RCC 7860 (cell line): Measurements from ENCODE around the gene PSTK.
A peak's percentile ranks its signal among the peaks of the same experiment; 100 is the strongest.

Experiments used
- DNase-seq: peaks from one replicate; pipeline ENCODE4 v3.0.0-alpha.2; 2015; ENCODE audit warnings: low spot score
- FAIRE-seq: peaks from 2 replicates; lab custom pipeline; 2012; peaks lifted over from hg19 to GRCh38; lab: Jason Lieb, UNC

PSTK gene, protein sequence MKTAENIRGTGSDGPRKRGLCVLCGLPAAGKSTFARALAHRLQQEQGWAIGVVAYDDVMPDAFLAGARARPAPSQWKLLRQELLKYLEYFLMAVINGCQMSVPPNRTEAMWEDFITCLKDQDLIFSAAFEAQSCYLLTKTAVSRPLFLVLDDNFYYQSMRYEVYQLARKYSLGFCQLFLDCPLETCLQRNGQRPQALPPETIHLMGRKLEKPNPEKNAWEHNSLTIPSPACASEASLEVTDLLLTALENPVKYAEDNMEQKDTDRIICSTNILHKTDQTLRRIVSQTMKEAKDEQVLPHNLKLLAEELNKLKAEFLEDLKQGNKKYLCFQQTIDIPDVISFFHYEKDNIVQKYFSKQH

DNA sequence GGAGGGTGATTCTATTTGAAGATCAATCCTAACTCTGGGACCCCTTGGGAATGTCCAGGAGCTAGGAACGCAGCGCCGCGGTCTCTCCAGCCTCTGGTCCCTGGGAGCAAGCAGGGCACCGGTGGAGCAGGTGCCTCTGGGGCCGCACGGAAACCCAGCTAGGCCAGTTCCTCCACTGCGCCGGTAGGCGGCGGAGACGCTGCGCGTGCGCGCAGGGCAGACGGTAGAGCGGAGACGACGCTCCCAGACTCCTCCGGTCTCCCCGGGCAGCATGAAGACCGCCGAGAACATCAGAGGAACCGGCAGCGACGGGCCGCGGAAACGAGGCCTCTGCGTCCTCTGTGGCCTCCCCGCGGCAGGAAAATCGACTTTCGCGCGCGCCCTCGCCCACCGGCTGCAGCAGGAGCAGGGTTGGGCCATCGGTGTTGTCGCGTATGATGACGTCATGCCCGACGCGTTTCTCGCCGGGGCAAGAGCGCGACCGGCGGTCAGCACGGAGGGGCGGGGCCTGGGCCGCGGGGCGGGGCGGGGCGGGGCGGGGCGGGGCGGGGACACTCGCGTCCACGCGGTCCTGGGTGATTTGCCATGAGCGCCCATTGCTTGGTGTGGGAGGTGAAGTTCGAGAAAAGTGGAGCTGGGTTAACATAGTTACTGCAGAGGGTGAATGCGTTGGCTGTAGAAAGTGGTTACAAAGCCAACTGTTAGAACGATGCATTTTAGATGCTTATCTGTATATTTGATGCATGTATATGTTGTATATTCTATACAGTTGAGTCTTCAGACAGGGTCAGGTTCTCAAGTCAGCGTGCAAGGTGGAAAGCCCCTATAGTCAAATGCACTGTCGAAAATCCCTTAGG lies at the start of gene PSTK:
Gene PSTK (plus strand): TSS at position 193 of the 857 bp plus-strand sequence. CDS start 79 bp downstream, at position 272.
- FAIRE-seq (no peak), DNase-seq (peak; percentile 75)

- FAIRE-seq: no peak
- no peak for DNase-seq
These were observed 48.9 kb upstream of the PSTK start for GRCh38 chr10:122931088-122931906.

GRCh38 chr10:122939133-122939855 lies 40.9 kb upstream of the PSTK start:
- FAIRE-seq (peak; percentile 21), DNase-seq (no peak)

DNA sequence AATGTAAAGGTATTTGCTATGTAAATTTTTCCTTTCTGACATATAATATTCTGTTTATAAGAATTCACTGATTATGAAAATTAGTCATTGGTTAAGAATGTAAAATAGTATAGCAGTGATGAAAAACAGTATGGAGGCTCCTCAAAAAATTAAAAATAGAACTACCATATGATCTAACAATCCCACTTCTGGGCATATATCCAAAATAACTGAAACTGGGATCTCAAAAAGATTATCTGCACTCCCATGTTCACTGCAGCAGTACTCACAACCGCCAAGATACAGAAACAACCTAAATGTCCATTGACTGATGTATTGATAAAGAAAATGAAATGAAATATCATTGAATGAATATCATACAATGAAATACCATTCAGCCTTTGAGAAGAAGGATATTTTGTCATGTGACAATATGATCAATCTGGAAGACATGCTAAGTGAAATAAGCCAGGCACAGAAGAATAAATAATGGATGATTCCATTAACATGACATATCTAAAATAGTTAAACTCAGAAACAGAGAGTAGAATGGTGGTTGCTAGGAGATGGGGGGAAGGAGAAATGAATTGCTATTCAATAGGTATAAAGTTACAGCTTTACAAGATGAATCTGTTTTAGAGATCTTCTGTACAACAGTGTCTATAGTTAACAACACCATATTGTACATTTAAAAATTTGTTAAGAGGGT lies 40.2 kb upstream of the PSTK start:
- DNase-seq: no peak
- FAIRE-seq: no peak

- DNase-seq: no peak
- FAIRE-seq: no peak
These were observed 30.9 kb upstream of the PSTK start for GRCh38 chr10:122949296-122949695.

DNA sequence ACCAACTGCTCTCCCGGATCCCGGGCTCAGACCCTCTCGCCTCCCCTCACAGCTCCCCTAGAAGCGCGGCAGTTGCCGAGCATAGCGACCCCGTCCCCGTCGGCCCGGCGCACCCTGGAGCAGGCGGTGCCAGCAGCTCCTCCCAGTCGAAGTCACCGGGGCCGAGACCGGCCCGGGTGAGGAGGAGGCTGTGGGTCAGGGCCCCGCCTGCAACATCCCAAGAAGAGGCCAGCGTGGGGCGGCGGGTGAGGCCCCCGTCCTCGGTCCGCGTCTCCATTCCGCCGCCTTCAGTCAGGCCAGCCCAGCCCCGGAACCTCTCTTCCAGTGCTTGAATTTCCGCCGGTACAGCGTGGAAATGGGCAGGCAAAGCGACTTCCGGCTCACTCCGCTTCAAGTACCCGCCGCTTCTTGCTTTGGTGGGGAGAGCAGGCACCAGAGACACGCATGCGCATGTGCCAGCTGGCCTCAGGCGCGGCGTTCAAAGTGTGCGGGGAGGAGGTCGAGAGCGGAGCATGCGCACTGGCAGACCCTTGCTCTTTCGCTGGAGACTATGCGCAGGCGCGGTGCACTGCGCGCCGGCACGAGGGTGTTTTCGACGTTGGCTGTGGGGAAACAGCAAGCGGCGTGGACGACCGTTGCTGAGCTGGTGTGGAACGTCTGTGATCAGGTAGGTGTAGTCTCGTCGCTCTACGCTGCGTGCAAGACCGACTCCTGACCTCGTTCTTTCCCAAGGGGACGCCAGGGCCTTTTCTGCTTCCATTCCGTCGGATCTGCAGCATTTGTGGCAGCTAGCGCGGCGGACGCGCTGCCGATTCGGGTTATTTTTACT lies 26.1 kb upstream of the PSTK start, which contains the start of gene C10orf88:
Gene C10orf88 (minus strand): TSS at position 326 of the 829 bp plus-strand sequence. CDS start 49 bp downstream, at position 277.
- DNase-seq (peak; percentile 96), FAIRE-seq (peak; percentile 44)

DNA sequence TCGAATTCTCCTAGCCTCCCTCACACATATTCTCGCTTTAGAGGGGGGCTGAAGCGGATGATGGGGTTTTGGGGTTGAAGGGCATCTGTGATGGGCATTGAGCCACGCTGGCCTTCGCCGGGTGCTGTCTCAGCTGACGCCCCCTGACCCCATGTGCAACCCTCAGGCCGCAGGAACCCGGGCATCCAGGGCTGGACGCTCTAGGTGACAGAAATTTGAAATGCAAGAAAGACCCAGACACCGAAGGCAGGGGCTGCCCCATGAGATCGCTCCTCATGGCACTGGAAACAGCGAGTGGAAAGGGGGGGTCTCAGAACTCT lies 25.5 kb upstream of the PSTK start:
- DNase-seq: no peak

GRCh38 chr10:122955892-122956291 lies 24.3 kb upstream of the PSTK start:
- no peak for FAIRE-seq
- DNase-seq: no peak

More for the DNA sequence above, 25.5 kb upstream of the PSTK start:
- FAIRE-seq: no peak

DNA sequence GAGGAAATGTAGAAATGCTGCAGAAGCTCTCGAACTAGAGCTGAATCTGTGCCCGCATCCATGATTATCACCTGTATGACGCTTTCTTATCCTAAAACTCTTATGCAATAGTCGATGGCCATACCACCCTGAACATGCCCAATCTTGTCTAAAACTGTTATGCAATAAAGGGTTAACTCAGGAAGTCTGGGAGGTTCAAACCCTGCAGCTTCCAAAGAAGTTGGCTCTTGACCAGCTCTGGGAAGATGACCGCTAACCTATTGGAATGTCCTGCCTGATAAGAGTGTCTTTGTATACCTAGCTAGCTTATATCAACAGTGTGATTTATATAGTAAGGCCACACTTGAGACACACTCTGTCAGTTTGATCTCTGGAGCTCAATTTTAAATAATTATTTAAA lies 22.7 kb upstream of the PSTK start:
- FAIRE-seq: no peak
- peak; percentile 11 for DNase-seq

- DNase-seq: no peak
- no peak for FAIRE-seq
These were observed 17.8 kb upstream of the PSTK start for GRCh38 chr10:122962405-122962804.

DNA sequence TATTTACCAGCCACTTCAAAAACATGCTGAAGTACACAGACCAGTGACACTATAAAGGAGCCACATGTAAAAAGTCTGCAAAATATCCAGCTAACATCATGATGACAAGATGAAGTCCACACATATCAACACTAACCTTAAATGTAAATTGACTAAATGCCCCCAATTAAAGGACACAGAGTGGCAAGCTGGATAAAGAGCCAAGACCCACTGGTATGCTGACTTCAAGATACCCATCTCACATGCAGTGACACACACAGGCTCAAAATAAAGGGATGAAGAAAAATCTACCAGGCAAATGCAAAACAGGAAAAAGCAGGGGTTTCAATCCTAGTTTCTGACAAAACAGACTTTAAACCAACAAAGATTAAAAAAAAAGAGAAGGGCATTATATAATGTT lies 13.3 kb upstream of the PSTK start:
- no peak for DNase-seq
- FAIRE-seq: no peak

DNA sequence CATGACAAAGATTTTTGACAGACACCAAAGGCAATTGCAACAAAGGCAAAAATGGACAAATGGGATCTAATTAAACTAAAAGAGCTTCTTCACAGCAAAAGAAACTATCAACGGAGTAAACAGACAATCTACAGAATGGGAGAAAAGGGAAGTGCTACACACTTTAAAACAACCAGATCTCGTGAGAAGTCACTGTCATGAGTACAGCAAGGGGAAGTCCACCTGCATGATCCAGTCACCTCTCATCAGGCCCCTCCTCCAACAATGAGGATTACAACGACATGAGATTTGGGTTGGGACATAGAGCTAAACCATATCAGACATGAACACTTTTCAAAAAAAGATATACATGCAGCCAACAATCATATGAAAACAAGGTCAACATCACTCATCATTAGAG lies 11.5 kb upstream of the PSTK start:
- no peak for FAIRE-seq
- no peak for DNase-seq

DNA sequence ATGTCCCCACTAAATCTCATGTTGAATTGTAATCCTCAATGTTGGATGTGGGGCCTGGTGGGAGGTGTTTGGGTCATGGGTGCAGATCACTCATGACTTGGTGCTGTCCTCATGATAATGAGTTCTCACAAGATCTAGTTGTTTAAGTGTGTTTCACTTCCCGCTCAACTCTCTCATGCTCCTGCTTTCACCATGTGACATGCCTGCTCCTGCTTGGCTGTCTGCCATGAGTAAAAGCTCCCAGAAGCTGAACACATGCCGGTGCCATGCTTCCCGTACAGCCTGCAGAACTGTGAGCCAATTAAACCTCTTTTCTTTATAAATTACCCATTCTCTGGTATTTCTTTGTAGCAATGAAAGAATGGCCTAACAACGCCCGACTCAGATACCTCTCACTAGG lies 6.2 kb upstream of the PSTK start:
- FAIRE-seq (no peak), DNase-seq (no peak)

- no peak for FAIRE-seq
- DNase-seq: no peak
These were observed 5.6 kb upstream of the PSTK start for GRCh38 chr10:122974543-122975064.

DNA sequence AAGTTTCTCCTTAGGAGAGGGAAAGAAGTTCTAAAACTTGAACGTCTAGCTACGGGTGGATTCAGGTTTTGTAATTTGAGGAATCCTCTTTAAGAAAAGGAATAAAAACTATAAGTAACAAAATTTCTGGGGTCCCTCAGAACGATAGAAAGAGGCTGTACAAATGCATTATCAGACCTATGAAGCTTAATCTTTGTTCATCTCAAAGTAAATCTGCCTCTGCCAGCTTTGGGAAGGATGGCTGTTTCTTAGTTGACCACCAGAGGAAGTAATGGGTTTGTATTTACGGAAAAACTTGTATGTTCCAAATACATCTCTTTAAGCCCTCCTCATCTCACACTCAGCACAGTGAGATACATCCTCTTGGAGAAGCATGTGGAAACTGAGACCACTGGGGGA lies 864 bp downstream of the PSTK start:
- FAIRE-seq (no peak), DNase-seq (peak; percentile 25)

DNA sequence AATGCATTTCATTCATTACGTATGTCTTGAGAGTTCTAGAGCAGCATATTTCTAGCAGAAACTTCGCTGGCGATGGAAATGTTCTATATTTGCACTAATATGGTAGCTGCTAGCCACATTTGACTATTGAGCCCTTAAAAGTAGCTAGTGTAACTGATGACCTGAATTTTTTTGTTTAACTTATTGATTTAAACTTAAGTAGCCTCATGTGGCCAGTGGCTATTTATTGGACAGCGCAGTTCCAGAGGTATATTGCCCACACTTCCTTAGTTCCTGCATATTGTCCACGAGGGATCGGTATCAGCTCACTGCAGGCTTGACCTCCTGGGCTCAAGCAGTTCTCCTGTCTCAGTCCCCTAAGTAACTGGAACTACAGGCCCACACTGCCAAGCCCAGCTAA lies 3.7 kb downstream of the PSTK start:
- DNase-seq: no peak
- no peak for FAIRE-seq

GRCh38 chr10:122984708-122985107 lies 4.5 kb downstream of the PSTK start:
- no peak for DNase-seq
- FAIRE-seq: no peak

- no peak for DNase-seq
- FAIRE-seq: no peak
These were observed 6.1 kb downstream of the PSTK start for GRCh38 chr10:122986335-122986734.

DNA sequence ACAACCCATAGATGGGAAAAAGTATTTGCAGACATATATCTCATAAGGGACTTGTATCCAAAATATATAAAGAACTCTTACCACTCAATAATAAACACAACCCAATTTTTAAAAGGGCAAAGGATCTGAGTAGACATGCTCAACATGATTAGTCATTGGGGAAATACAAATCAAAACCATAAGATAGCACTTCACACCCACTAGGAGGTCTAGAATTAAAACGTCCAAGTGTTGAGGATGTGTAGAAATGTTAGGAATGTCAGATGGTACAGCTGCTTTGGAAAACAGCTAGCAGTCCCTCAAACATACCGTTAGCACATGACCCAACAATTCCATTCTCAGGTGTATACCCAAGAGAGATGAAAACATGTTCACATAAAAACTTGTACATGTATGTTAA lies 8.3 kb downstream of the PSTK start:
- DNase-seq (no peak), FAIRE-seq (no peak)
